H9 (cell line): ENCODE results near the gene PAEP. TPM values are rescaled to one million over a fixed set of nuclear protein-coding genes. Genes with fewer than 3 reads are reported as not detected.

Source experiments
- DNase-seq: peaks from one replicate; pipeline ENCODE4 v3.0.0-alpha.2; 2017
- H2AFZ ChIP-seq: one replicate; pipeline ENCODE4 v1.6.1; 2013; ENCODE audit warnings: mild to moderate bottlenecking, low read length, control low read depth, moderate library complexity
- H2AK5ac ChIP-seq: 2 replicates; pipeline ENCODE4 v1.6.1; 2013; ENCODE audit warnings: low read length, control low read depth, mixed read lengths; ENCODE audit not compliant: insufficient read length
- H2BK120ac ChIP-seq: one replicate; pipeline ENCODE4 v1.6.1; 2013; ENCODE audit warnings: low read depth, mild to moderate bottlenecking, low read length, control low read depth, inconsistent platforms; ENCODE audit not compliant: poor library complexity, severe bottlenecking
- H2BK12ac ChIP-seq: 2 replicates; pipeline ENCODE4 v1.6.1; 2013; ENCODE audit warnings: low read length, control low read depth, mixed read lengths, low read depth; ENCODE audit not compliant: insufficient read length
- H2BK15ac ChIP-seq: 2 replicates; pipeline ENCODE4 v1.6.1; 2013; ENCODE audit warnings: low read depth, low read length, control low read depth
- H2BK20ac ChIP-seq: one replicate; pipeline ENCODE4 v1.6.1; 2013; ENCODE audit warnings: low read depth, mild to moderate bottlenecking, low read length, control low read depth, inconsistent platforms; ENCODE audit not compliant: poor library complexity, severe bottlenecking
- H2BK5ac ChIP-seq: 2 replicates; pipeline ENCODE4 v1.6.1; 2013; ENCODE audit warnings: low read length, control low read depth, mixed read lengths; ENCODE audit not compliant: insufficient read length
- H3K14ac ChIP-seq: 2 replicates; pipeline ENCODE4 v1.6.1; 2013; ENCODE audit warnings: low read length, control low read depth; ENCODE audit not compliant: insufficient read depth
- H3K18ac ChIP-seq: 2 replicates; pipeline ENCODE4 v1.6.1; 2013; ENCODE audit warnings: low read depth, mild to moderate bottlenecking, mixed read lengths, low read length, control low read depth; ENCODE audit not compliant: insufficient read length
- H3K23ac ChIP-seq: 2 replicates; pipeline ENCODE4 v1.6.1; 2013; ENCODE audit warnings: low read length, control low read depth, mixed read lengths, low read depth; ENCODE audit not compliant: insufficient read length
- H3K23me2 ChIP-seq: 2 replicates; pipeline ENCODE4 v1.6.1; 2013; ENCODE audit warnings: low read depth, mild to moderate bottlenecking, mixed read lengths, low read length, control low read depth; ENCODE audit not compliant: insufficient read length, poor library complexity, severe bottlenecking
- H3K27ac ChIP-seq: 2 replicates; pipeline ENCODE4 v1.5.1; 2013; ENCODE audit warnings: low read length, control low read depth, mixed read lengths, low read depth; ENCODE audit not compliant: insufficient read length
- H3K27me3 ChIP-seq: 2 replicates; pipeline ENCODE4 v1.6.1; 2013; ENCODE audit warnings: low read length, control low read depth, inconsistent platforms; ENCODE audit not compliant: insufficient read depth
- H3K4ac ChIP-seq: 2 replicates; pipeline ENCODE4 v1.6.1; 2013; ENCODE audit warnings: low read depth, mild to moderate bottlenecking, control low read depth, inconsistent platforms, low read length, moderate library complexity
- H3K4me1 ChIP-seq: 2 replicates; pipeline ENCODE4 v1.6.1; 2013; ENCODE audit warnings: low read length, control low read depth, inconsistent platforms; ENCODE audit not compliant: insufficient read depth
- H3K4me2 ChIP-seq: 2 replicates; pipeline ENCODE4 v1.6.1; 2013; ENCODE audit warnings: low read length, control low read depth, mixed read lengths; ENCODE audit not compliant: insufficient read length, insufficient read depth
- H3K56ac ChIP-seq: 2 replicates; pipeline ENCODE4 v1.6.1; 2013; ENCODE audit warnings: low read depth, mild to moderate bottlenecking, mixed read lengths, low read length, control low read depth; ENCODE audit not compliant: insufficient read length
- H3K79me1 ChIP-seq: 2 replicates; pipeline ENCODE4 v1.6.1; 2013; ENCODE audit warnings: low read depth, mild to moderate bottlenecking, moderate library complexity, low read length, control low read depth, inconsistent platforms; ENCODE audit not compliant: insufficient read depth, poor library complexity, severe bottlenecking
- H3K79me2 ChIP-seq: 2 replicates; pipeline ENCODE4 v1.6.1; 2013; ENCODE audit warnings: low read length, control low read depth, inconsistent platforms; ENCODE audit not compliant: insufficient read depth
- H3K9ac ChIP-seq: 2 replicates; pipeline ENCODE4 v1.6.1; 2013; ENCODE audit warnings: low read length, control low read depth, mixed read lengths; ENCODE audit not compliant: insufficient read length; ENCODE audit errors: extremely low read depth
- H3K9me3 ChIP-seq: one replicate; pipeline ENCODE4 v1.6.1; 2013; ENCODE audit warnings: low read depth, low read length, inconsistent platforms; ENCODE audit not compliant: control insufficient read depth
- H3T11ph ChIP-seq: one replicate; pipeline ENCODE4 v1.6.1; 2013; ENCODE audit warnings: mild to moderate bottlenecking, low read length, control low read depth, inconsistent platforms
- H4K20me1 ChIP-seq: one replicate; pipeline ENCODE4 v1.6.1; 2013; ENCODE audit not compliant: control insufficient read depth, insufficient read length, insufficient read depth
- H4K5ac ChIP-seq: 2 replicates; pipeline ENCODE4 v1.6.1; 2013; ENCODE audit warnings: low read depth, mild to moderate bottlenecking, mixed read lengths, low read length, control low read depth; ENCODE audit not compliant: insufficient read length
- H4K8ac ChIP-seq: replicated peaks from 2 replicates; pipeline ENCODE4 v1.6.1; 2013; ENCODE audit warnings: low read length, control low read depth, mixed read lengths, low read depth; ENCODE audit not compliant: insufficient read length
- H4K91ac ChIP-seq: 2 replicates; pipeline ENCODE4 v1.6.1; 2013; ENCODE audit warnings: low read depth, mild to moderate bottlenecking, moderate library complexity, mixed read lengths, low read length, control low read depth; ENCODE audit not compliant: insufficient read length
- H3K27ac Mint-ChIP-seq, 3 experiments: 2 replicates in 2 of 3; 3 replicates in 1 of 3; pipeline ENCODE4 v1.8.0; 2020 to 2021; ENCODE audit warnings: mixed read lengths in 3 of 3, mild to moderate bottlenecking in 1 of 3, moderate library complexity in 1 of 3
- H3K27me3 Mint-ChIP-seq: 2 replicates; pipeline ENCODE4 v1.8.0; 2021; ENCODE audit warnings: low read depth, mild to moderate bottlenecking, moderate library complexity, mixed read lengths
- H3K36me3 Mint-ChIP-seq, 3 experiments: 2 replicates in 2 of 3; 3 replicates in 1 of 3; pipeline ENCODE4 v1.8.0; 2020 to 2021; ENCODE audit warnings: low read depth in 3 of 3, mixed read lengths in 3 of 3; ENCODE audit not compliant: insufficient read depth in 1 of 3
- H3K4me1 Mint-ChIP-seq, 2 experiments: 2 replicates each; pipeline ENCODE4 v1.8.0; 2020; ENCODE audit warnings: mixed read lengths in 2 of 2
- H3K4me3 Mint-ChIP-seq, 2 experiments: 2 replicates in 1 of 2; 3 replicates in 1 of 2; pipeline ENCODE4 v1.8.0; 2020 to 2021; ENCODE audit warnings: mild to moderate bottlenecking in 2 of 2, mixed read lengths in 2 of 2, moderate library complexity in 1 of 2
- H3K9me3 Mint-ChIP-seq, 2 experiments: 2 replicates in 1 of 2; 3 replicates in 1 of 2; pipeline ENCODE4 v1.8.0; 2020; ENCODE audit warnings: mild to moderate bottlenecking in 2 of 2, mixed read lengths in 2 of 2, moderate library complexity in 1 of 2
- CTCF ChIP-seq: fragments of 200-600 bp; sonication (generic); conservative IDR thresholded peaks from 3 replicates; pipeline ENCODE4 v1.8.0; 2021; ENCODE audit warnings: antibody characterized with exemption, mild to moderate bottlenecking
- WGBS: extraction: QIAGEN DNeasy Blood & Tissue Kit; methylation state at CpG from one replicate; pipeline ENCODE4 v1.1.7; 2013; ENCODE audit warnings: missing lambda C conversion rate, low lambda C conversion rate, mixed read lengths; ENCODE audit not compliant: insufficient read length; ENCODE audit errors: extremely low coverage; 5-methylcytosine and 5-hydroxymethylcytosine counted together
- total RNA-seq: library from RNA; stranded (reverse); gene quantifications from 2 replicates; pipeline ENCODE4 v1.2.1, GENCODE V29; 2021

The PAEP gene
- total RNA-seq, 1 experiment from 2014 or later = not detected

GRCh38 chr9:135600296-135600817 lies 38.8 kb downstream of the PAEP start:
- Mint-ChIP-seq H3K4me1 (peaks cover 5 to 13% of the 10 kb centered on the region in 2 experiments; a peak in 3 of 4 replicates), H3K4me3 (no peak overlapping the region), H3K36me3 (peaks cover 0 to 4% (median 0%) of the 10 kb centered on the region in 3 experiments; a peak in 1 of 7 replicates), H3K27me3 (peaks cover 2% of the 10 kb centered on the region), H3K9me3 (peaks cover 2 to 4% of the 10 kb centered on the region in 2 experiments; a peak in 4 of 5 replicates), H3K27ac (no peak overlapping the region; a peak in 1 of 7 replicates)
- no peaks in the 10 kb centered on the region for H3K9me3 ChIP-seq
- no peak for TF ChIP-seq CTCF
- H2AFZ ChIP-seq = no peak overlapping the region
- H4K91ac ChIP-seq = no peak overlapping the region
- H3K4me2 ChIP-seq = no peak overlapping the region
- H3K27ac ChIP-seq = no peak overlapping the region
- no peaks in the 10 kb centered on the region for H3K4me1 ChIP-seq
- H3K27me3 ChIP-seq = no peaks in the 10 kb centered on the region
- H3K79me1 ChIP-seq = no peaks in the 10 kb centered on the region
- H2BK5ac ChIP-seq = no peak overlapping the region
- no peak overlapping the region for H3K18ac ChIP-seq
- no peak overlapping the region for H2BK15ac ChIP-seq
- H2BK20ac ChIP-seq = no peak overlapping the region
- H3T11ph ChIP-seq = no peak overlapping the region
- DNase-seq = no peak
- H4K5ac ChIP-seq = no peak overlapping the region
- H3K4ac ChIP-seq = no peak overlapping the region
- no peak overlapping the region for H2BK12ac ChIP-seq
- H4K8ac ChIP-seq = no peak overlapping the region
- no peak overlapping the region for H2AK5ac ChIP-seq
- H4K20me1 ChIP-seq = no peaks in the 10 kb centered on the region
- H3K14ac ChIP-seq = no peak overlapping the region
- WGBS = no CpG with 5 or more reads among the region's 5 CpGs
- H3K56ac ChIP-seq = no peak overlapping the region
- no peak overlapping the region for H3K23ac ChIP-seq
- no peaks in the 10 kb centered on the region for H3K23me2 ChIP-seq
- no peak overlapping the region for H2BK120ac ChIP-seq
- no peak overlapping the region for H3K9ac ChIP-seq
- H3K79me2 ChIP-seq = no peaks in the 10 kb centered on the region
